LoVo (cell line): ENCODE results near the gene NCKAP1.
"Not testable (repeated sequence)": the region's sequence is repeated elsewhere in the genome, so short reads cannot be mapped to it uniquely, and the experiment has no call there.

Source experiments
- DNase-seq: peaks from one replicate; pipeline ENCODE4 v3.0.0-alpha.2; 2016; ENCODE audit warnings: low spot score

NCKAP1 gene

DNA sequence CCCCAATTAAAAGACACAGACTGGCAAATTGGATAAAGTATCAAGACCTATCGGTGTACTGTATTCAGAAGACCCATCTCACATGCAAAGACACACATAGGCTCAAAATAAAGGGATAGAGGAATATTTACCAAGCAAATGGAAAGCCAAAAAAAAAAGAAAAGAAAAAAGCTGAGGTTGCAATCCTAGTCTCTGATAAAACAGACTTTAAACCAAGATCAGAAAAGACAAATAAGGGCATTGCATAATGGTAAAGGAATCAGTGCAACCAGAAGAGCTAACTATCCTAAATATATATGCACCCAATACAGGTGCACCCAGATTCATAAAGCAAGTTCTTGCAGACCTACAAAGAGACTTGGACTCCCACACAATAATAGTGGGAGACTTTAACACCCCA, 161.6 kb downstream of the NCKAP1 start:
- not testable (repeated sequence) for DNase-seq

DNA sequence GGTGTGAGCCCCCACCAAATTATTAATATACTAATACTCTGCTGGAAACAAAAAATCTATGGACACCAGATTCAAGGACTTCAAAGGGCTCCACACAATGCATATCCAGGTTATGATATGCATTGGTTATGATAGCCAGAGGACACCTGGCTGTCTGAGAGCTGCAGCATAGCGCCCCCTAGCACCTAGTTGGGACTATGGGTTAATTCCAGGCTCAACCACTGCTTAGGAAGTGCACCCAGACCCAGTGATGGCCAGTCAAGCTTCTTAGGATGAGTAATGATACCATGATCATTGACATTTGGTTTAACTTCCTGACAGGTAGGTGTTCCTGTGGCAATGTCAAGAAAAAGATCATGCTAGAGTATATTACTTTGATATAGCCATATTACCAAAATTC, 168.0 kb downstream of the NCKAP1 start:
- no peak for DNase-seq

DNA sequence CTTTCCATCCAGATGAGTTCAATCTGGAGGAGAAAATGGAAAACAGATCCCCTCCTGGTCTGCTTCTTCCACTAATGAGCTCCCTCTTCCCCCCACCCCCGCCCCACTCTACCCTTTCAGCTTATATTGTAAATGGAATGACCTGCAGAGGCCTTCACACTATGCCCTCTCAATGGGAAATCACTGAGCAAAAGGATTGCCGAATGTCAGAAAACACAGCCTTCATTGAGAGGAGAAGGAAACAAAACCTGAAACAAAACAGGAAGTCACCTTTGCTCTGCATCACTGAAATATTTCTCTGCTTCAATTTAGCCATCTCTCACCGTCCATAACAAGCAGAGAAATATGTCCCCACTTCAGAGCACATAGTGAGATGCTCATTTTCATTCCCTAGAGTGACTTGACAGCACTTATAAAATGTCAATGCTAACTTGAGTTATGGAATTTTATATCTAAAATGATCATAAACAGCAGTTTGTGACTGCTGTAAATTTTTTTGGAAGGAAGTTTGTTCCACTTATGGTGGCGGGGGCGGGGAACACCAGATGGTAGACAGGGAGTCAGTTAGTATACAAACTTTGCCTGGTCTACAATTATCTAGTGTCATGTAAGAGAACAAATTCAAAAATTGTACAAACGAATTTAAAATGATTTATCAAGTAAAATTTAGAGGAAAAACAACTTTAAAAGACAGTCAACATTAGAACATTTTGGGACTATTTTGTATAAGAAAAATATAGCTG, 170.0 kb downstream of the NCKAP1 start:
- no peak for DNase-seq

DNA sequence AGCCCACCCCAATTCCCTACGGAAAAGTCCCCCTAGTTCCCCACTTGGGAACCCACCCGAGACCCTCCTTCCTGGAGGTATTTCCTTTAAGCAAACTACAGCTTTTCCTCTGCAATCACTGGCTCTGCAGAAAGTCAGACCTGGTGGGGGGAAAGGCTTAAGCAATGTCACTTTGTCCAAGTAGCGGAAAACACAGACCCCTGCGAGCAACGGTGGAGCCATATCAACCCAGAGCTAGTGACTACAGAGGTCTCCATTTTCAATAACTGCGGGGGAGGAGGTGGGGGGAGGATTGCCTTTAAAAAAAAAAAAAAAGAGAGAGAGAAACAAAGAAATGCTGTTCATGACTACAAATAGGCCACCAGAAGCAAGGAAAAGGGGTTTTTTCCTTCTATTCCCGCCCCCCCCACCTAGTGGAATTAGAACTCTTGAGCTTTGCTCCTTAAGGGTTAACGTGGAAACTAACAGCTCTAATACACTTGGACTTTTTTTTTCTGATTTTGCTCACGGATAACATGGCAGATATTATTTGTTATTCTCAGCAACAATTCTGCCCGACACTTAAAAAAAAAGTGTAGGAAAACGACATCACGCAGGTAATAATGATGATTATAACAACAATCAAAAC, 170.7 kb downstream of the NCKAP1 start:
- DNase-seq: no peak

DNA sequence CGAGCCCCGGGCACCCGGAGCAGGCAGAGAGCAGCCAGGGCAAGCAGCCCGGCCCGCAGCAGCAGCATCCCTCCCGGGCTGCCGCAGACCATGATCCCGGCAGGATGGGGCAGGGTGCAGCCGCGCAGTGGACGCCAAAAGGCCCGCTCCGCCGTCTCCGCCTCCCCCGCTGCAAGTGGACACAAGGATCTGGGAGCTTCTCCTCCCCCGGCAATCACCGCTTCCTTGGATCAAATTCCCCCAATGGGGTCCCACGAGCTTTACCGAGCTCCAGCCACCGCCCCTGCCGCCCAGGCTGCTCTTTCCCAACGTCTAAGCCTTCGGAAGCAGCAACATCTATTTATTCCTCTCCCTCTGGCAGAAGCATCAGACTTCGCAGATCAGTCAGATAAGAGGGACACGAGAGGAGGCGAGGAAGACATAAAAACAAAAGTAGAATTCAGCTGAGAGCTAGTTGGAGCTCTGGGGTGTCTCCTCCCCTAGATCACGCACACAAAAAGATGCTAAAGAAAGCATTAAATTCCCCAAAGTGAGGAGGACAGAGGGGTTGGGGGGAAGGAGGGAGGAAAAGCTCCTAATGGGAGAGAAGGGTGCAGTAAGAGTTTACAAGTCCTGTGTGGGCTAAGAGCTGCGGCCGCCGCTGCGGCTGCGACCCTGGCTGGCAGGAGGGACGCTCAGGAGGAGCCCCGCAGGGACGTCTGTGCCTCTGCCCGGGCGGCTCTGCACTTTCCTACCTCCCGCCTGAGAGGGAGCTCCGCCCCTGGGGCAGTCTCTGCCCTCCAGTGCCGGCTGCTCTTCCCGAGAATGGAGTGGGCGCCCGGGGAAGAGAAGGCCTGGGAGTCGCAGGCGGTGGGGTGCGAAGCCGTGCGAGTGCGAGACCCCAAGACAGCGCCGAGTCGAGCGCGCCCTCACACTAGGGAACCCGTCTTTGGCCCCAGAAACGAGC, 171.5 kb downstream of the NCKAP1 start, which contains the start of gene FRZB:
TSS of gene FRZB (minus strand) at position 177 of the 946 bp plus-strand sequence. CDS start at position 92, 85 bp downstream.
- no peak for DNase-seq

- no peak for DNase-seq
These were observed 172.2 kb downstream of the NCKAP1 start for GRCh38 chr2:182866095-182866460.

GRCh38 chr2:182864949-182865570, 173.2 kb downstream of the NCKAP1 start:
- no peak for DNase-seq

GRCh38 chr2:182863642-182864041, 174.6 kb downstream of the NCKAP1 start:
- no peak for DNase-seq

GRCh38 chr2:182862091-182862490, 176.2 kb downstream of the NCKAP1 start:
- DNase-seq: no peak

GRCh38 chr2:182860858-182861257, 177.4 kb downstream of the NCKAP1 start:
- DNase-seq: no peak
